ENCODE results near the gene MAPKBP1. TPM values are rescaled to one million over a fixed set of nuclear protein-coding genes. Genes with fewer than 3 reads are reported as not detected.

The MAPKBP1 gene
- polyA plus RNA-seq, 6 donors from 2014 or later, result 1.6 to 5.5 (median 2.2) TPM; not detected in 1

GRCh38 chr15:41841131-41841530 lies 66.8 kb downstream of the MAPKBP1 start:
- Mint-ChIP-seq H3K27ac (no peak overlapping the region), H3K9me3 (no peaks in the 10 kb centered on the region), H3K27me3 (no peaks in the 10 kb centered on the region), H3K4me3 (no peak overlapping the region), H3K36me3 (no peaks in the 10 kb centered on the region), H3K4me1 (peaks cover 0 to 2% (median 1%) of the 10 kb centered on the region in 3 donors)
- no peak for ATAC-seq (ENCODE audit: low read depth in 2 of 2)
- DNase-seq, result no peak

- peaks cover 0 to under 1% (median 0%) of the 10 kb centered on the region in 3 donors for H3K4me1 Mint-ChIP-seq
- no peaks in the 10 kb centered on the region for H3K27me3 Mint-ChIP-seq
- no peak for DNase-seq
- no peaks in the 10 kb centered on the region for H3K9me3 Mint-ChIP-seq
- peaks cover 0 to under 1% of the 10 kb centered on the region in 2 donors for H3K36me3 Mint-ChIP-seq
- H3K4me3 Mint-ChIP-seq, result no peak overlapping the region
- ATAC-seq (ENCODE audit: low read depth in 2 of 2), result no peak
- no peak overlapping the region for H3K27ac Mint-ChIP-seq
Observed at GRCh38 chr15:41842229-41842628, 67.9 kb downstream of the MAPKBP1 start.

- no peak overlapping the region for H3K4me3 Mint-ChIP-seq
- no peaks in the 10 kb centered on the region for H3K4me1 Mint-ChIP-seq
- ATAC-seq (ENCODE audit: low read depth in 2 of 2), result no peak
- no peak overlapping the region for H3K27ac Mint-ChIP-seq
- H3K9me3 Mint-ChIP-seq, result no peaks in the 10 kb centered on the region
- no peak for DNase-seq
- no peaks in the 10 kb centered on the region for H3K27me3 Mint-ChIP-seq
- H3K36me3 Mint-ChIP-seq, result peaks cover 0 to 14% of the 10 kb centered on the region in 2 donors
Observed at GRCh38 chr15:41843571-41843970, 69.3 kb downstream of the MAPKBP1 start.

GRCh38 chr15:41844814-41845213 lies 70.5 kb downstream of the MAPKBP1 start:
- peak overlapping the region in 1 of 6 donors; percentile 58 for H3K27ac Mint-ChIP-seq
- no peak for DNase-seq
- no peaks in the 10 kb centered on the region for H3K9me3 Mint-ChIP-seq

GRCh38 chr15:41847206-41847605 lies 72.9 kb downstream of the MAPKBP1 start:
- Mint-ChIP-seq H3K9me3 (no peaks in the 10 kb centered on the region), H3K27me3 (peaks cover 0 to 6% (median 0%) of the 10 kb centered on the region in 3 donors), H3K4me3 (no peak overlapping the region), H3K27ac (no peak overlapping the region), H3K4me1 (peaks cover 5 to 11% (median 8%) of the 10 kb centered on the region in 3 donors), H3K36me3 (peaks cover 0 to 14% of the 10 kb centered on the region in 2 donors)
- DNase-seq (no peak), ATAC-seq (ENCODE audit: low read depth in 2 of 2) (no peak)

More at GRCh38 chr15:41844814-41845213, 70.5 kb downstream of the MAPKBP1 start:
- Mint-ChIP-seq H3K27me3 (no peaks in the 10 kb centered on the region), H3K4me1 (no peaks in the 10 kb centered on the region), H3K36me3 (peaks cover 0 to 14% of the 10 kb centered on the region in 2 donors), H3K4me3 (no peak overlapping the region)
- no peak for ATAC-seq (ENCODE audit: low read depth in 2 of 2)

GRCh38 chr15:41847981-41848380 lies 73.7 kb downstream of the MAPKBP1 start:
- H3K36me3 Mint-ChIP-seq, result peaks cover 0 to 14% of the 10 kb centered on the region in 2 donors
- ATAC-seq (ENCODE audit: low read depth in 2 of 2) (no peak), DNase-seq (no peak)
- H3K4me3 Mint-ChIP-seq, result no peak overlapping the region
- no peaks in the 10 kb centered on the region for H3K9me3 Mint-ChIP-seq
- H3K4me1 Mint-ChIP-seq, result peaks cover 5 to 11% (median 8%) of the 10 kb centered on the region in 3 donors
- H3K27ac Mint-ChIP-seq, result no peak overlapping the region
- peaks cover 0 to 6% (median 0%) of the 10 kb centered on the region in 3 donors for H3K27me3 Mint-ChIP-seq

GRCh38 chr15:41848631-41849030 lies 74.3 kb downstream of the MAPKBP1 start:
- H3K9me3 Mint-ChIP-seq, result no peaks in the 10 kb centered on the region
- DNase-seq (no peak), ATAC-seq (ENCODE audit: low read depth in 2 of 2) (no peak)
- H3K36me3 Mint-ChIP-seq, result peaks cover 0 to 14% of the 10 kb centered on the region in 2 donors
- H3K4me1 Mint-ChIP-seq, result peaks cover 5 to 11% (median 8%) of the 10 kb centered on the region in 3 donors
- peaks cover 0 to 6% (median 0%) of the 10 kb centered on the region in 3 donors for H3K27me3 Mint-ChIP-seq
- no peak overlapping the region for H3K4me3 Mint-ChIP-seq
- H3K27ac Mint-ChIP-seq, result peak overlapping the region in 1 of 6 donors; percentile 77

- peaks cover 0 to 6% (median 0%) of the 10 kb centered on the region in 3 donors for H3K27me3 Mint-ChIP-seq
- peaks cover 0 to 14% of the 10 kb centered on the region in 2 donors for H3K36me3 Mint-ChIP-seq
- DNase-seq (no peak), ATAC-seq (ENCODE audit: low read depth in 2 of 2) (no peak)
- no peaks in the 10 kb centered on the region for H3K9me3 Mint-ChIP-seq
- peak overlapping the region in 2 of 6 donors; percentile 52 to 84 for H3K27ac Mint-ChIP-seq
- peaks cover 5 to 11% (median 8%) of the 10 kb centered on the region in 3 donors for H3K4me1 Mint-ChIP-seq
- H3K4me3 Mint-ChIP-seq, result no peak overlapping the region
Observed at GRCh38 chr15:41849204-41849603, 74.9 kb downstream of the MAPKBP1 start.

GRCh38 chr15:41849861-41850260 lies 75.6 kb downstream of the MAPKBP1 start:
- DNase-seq (no peak), ATAC-seq (ENCODE audit: low read depth in 2 of 2) (no peak)
- no peak overlapping the region for H3K27ac Mint-ChIP-seq
- peaks cover 5 to 11% (median 8%) of the 10 kb centered on the region in 3 donors for H3K4me1 Mint-ChIP-seq
- H3K4me3 Mint-ChIP-seq, result no peak overlapping the region
- H3K9me3 Mint-ChIP-seq, result no peaks in the 10 kb centered on the region
- H3K27me3 Mint-ChIP-seq, result peaks cover 0 to 6% (median 0%) of the 10 kb centered on the region in 3 donors
- H3K36me3 Mint-ChIP-seq, result peaks cover 0 to 14% of the 10 kb centered on the region in 2 donors

GRCh38 chr15:41850482-41851166 lies 76.3 kb downstream of the MAPKBP1 start:
- Mint-ChIP-seq H3K4me1 (peaks cover 5 to 11% (median 8%) of the 10 kb centered on the region in 3 donors), H3K27ac (peak overlapping the region in 1 of 6 donors; percentile 77), H3K4me3 (no peak overlapping the region), H3K9me3 (no peaks in the 10 kb centered on the region), H3K36me3 (peaks cover 0 to 14% of the 10 kb centered on the region in 2 donors), H3K27me3 (peaks cover 0 to 6% (median 0%) of the 10 kb centered on the region in 3 donors)
- DNase-seq, result no peak
- ATAC-seq (ENCODE audit: low read depth in 2 of 2), result no peak

- no peaks in the 10 kb centered on the region for H3K9me3 Mint-ChIP-seq
- peaks cover 5 to 11% (median 8%) of the 10 kb centered on the region in 3 donors for H3K4me1 Mint-ChIP-seq
- DNase-seq, result no peak
- peaks cover 0 to 6% (median 0%) of the 10 kb centered on the region in 3 donors for H3K27me3 Mint-ChIP-seq
- H3K36me3 Mint-ChIP-seq, result peaks cover 0 to 14% of the 10 kb centered on the region in 2 donors
- H3K27ac Mint-ChIP-seq, result peak overlapping the region in 1 of 6 donors; percentile 47
- no peak for ATAC-seq (ENCODE audit: low read depth in 2 of 2)
- peak overlapping the region in 1 of 8 donors; percentile 47 for H3K4me3 Mint-ChIP-seq
Observed at GRCh38 chr15:41851167-41851523, 76.9 kb downstream of the MAPKBP1 start.

- Mint-ChIP-seq H3K9me3 (no peaks in the 10 kb centered on the region), H3K36me3 (peaks cover 0 to 14% of the 10 kb centered on the region in 2 donors), H3K4me1 (peaks cover 5 to 11% (median 8%) of the 10 kb centered on the region in 3 donors), H3K27me3 (peaks cover 0 to 6% (median 0%) of the 10 kb centered on the region in 3 donors), H3K4me3 (no peak overlapping the region), H3K27ac (no peak overlapping the region)
- DNase-seq (no peak), ATAC-seq (ENCODE audit: low read depth in 2 of 2) (no peak)
Observed at GRCh38 chr15:41851755-41852370, 77.6 kb downstream of the MAPKBP1 start.

- DNase-seq, result no peak
- no peaks in the 10 kb centered on the region for H3K9me3 Mint-ChIP-seq
- peaks cover 0 to 7% of the 10 kb centered on the region in 2 donors for H3K36me3 Mint-ChIP-seq
- ATAC-seq (ENCODE audit: low read depth in 2 of 2), result no peak
- peaks cover 0 to 6% (median 0%) of the 10 kb centered on the region in 3 donors for H3K27me3 Mint-ChIP-seq
- no peak overlapping the region for H3K4me3 Mint-ChIP-seq
- H3K27ac Mint-ChIP-seq, result no peak overlapping the region
- peaks cover 5 to 11% (median 8%) of the 10 kb centered on the region in 3 donors for H3K4me1 Mint-ChIP-seq
Observed at GRCh38 chr15:41852736-41853590, 78.7 kb downstream of the MAPKBP1 start.

Measured in naive B cell (primary cell).